Fibroblast of peridontal ligament (primary cell): ENCODE data around the gene SCRT2.

ENCODE experiments used
- DNase-seq: peaks from one replicate; pipeline ENCODE4 v3.0.0-alpha.2; 2010; ENCODE audit errors: extremely low read depth

The SCRT2 gene

GRCh38 chr20:672963-673602 lies 2.5 kb downstream of the SCRT2 start:
- no peak for DNase-seq

- no peak for DNase-seq
Observed at GRCh38 chr20:671252-672030, 4.2 kb downstream of the SCRT2 start.

GRCh38 chr20:669573-669972 lies 6.0 kb downstream of the SCRT2 start:
- no peak for DNase-seq

GRCh38 chr20:668638-669037 lies 7.0 kb downstream of the SCRT2 start:
- no peak for DNase-seq

GRCh38 chr20:668050-668449 lies 7.6 kb downstream of the SCRT2 start:
- no peak for DNase-seq

GRCh38 chr20:667351-668034 lies 8.1 kb downstream of the SCRT2 start:
- DNase-seq, result no peak

GRCh38 chr20:666877-667276 lies 8.7 kb downstream of the SCRT2 start:
- DNase-seq, result no peak

GRCh38 chr20:665276-665675 lies 10.3 kb downstream of the SCRT2 start:
- no peak for DNase-seq

- no peak for DNase-seq
Observed at GRCh38 chr20:664576-664975, 11.0 kb downstream of the SCRT2 start.

GRCh38 chr20:664151-664550 lies 11.5 kb downstream of the SCRT2 start:
- DNase-seq, result no peak

GRCh38 chr20:663315-664090 lies 12.1 kb downstream of the SCRT2 start:
- DNase-seq, result no peak

GRCh38 chr20:662277-663192 lies 13.1 kb downstream of the SCRT2 start:
- DNase-seq, result no peak

GRCh38 chr20:661474-662270 lies 13.9 kb downstream of the SCRT2 start:
- DNase-seq, result no peak

- DNase-seq, result no peak
Observed at GRCh38 chr20:658731-659291, 16.8 kb downstream of the SCRT2 start.

- no peak for DNase-seq
Observed at GRCh38 chr20:658202-658601, 17.4 kb downstream of the SCRT2 start.

- DNase-seq, result no peak
Observed at GRCh38 chr20:655726-656624, 19.6 kb downstream of the SCRT2 start.

- no peak for DNase-seq
Observed at GRCh38 chr20:654417-654750, 21.2 kb downstream of the SCRT2 start.

GRCh38 chr20:653590-654416 lies 21.8 kb downstream of the SCRT2 start:
- no peak for DNase-seq
